Panc1 (cell line): ENCODE data around the gene HCN4.

Experiments
- CTCF ChIP-seq: fragments of 450-650 bp; IDR thresholded peaks from 2 replicates; pipeline ENCODE4 v1.5.1; 2017; ENCODE audit warnings: mild to moderate bottlenecking
- REST ChIP-seq, 2 experiments: IDR thresholded peaks; 2 replicates each; pipeline ENCODE4 v1.6.1; 2011 to 2012; ENCODE audit warnings: low read depth in 2 of 2, control low read depth in 1 of 2, low read length in 1 of 2, mild to moderate bottlenecking in 1 of 2, moderate library complexity in 1 of 2; ENCODE audit not compliant: insufficient read depth in 1 of 2
- TCF7L2 ChIP-seq: IDR thresholded peaks from 2 replicates; pipeline ENCODE4 v1.6.1; 2011; ENCODE audit warnings: mild to moderate bottlenecking, low read depth, low read length, inconsistent platforms

GRCh38 chr15:73393336-73393735 lies 24.6 kb upstream of the HCN4 start:
- TF ChIP-seq CTCF = no peak
- TF ChIP-seq TCF7L2 = no peak
- TF ChIP-seq REST (IDR thresholded peaks at IDR 0.05; ENCODE audit: insufficient read depth in 1 of 2, low read depth in 2 of 2, low read length in 1 of 2) = no peak
